Activated T-cell treated with anti-CD3 and anti-CD28 coated beads for 24 hours (primary cell): Measurements from ENCODE around the gene RUNX1.

Experiments used
- DNase-seq: peaks from one replicate; pipeline ENCODE4 v3.0.0-alpha.2; 2020; ENCODE audit warnings: low read depth

RUNX1 gene

GRCh38 chr21:34782506-34783360 is 266.4 kb downstream of the RUNX1 start:
- no peak for DNase-seq

- no peak for DNase-seq
Measured at GRCh38 chr21:34781526-34781925, 267.6 kb downstream of the RUNX1 start.

- DNase-seq: no peak
Measured at GRCh38 chr21:34779860-34780259, 269.2 kb downstream of the RUNX1 start.

GRCh38 chr21:34775793-34776192 is 273.3 kb downstream of the RUNX1 start:
- no peak for DNase-seq

- DNase-seq: no peak
Measured at GRCh38 chr21:34774750-34775149, 274.4 kb downstream of the RUNX1 start.

- DNase-seq: no peak
Measured at GRCh38 chr21:34771512-34772028, 277.5 kb downstream of the RUNX1 start.

- DNase-seq: no peak
Measured at GRCh38 chr21:34770576-34770975, 278.5 kb downstream of the RUNX1 start.

- DNase-seq: no peak
Measured at GRCh38 chr21:34768326-34768725, 280.8 kb downstream of the RUNX1 start.

- no peak for DNase-seq
Measured at GRCh38 chr21:34766862-34767261, 282.2 kb downstream of the RUNX1 start.

- DNase-seq: no peak
Measured at GRCh38 chr21:34765619-34766018, 283.5 kb downstream of the RUNX1 start.

GRCh38 chr21:34764715-34765284 is 284.3 kb downstream of the RUNX1 start:
- no peak for DNase-seq

GRCh38 chr21:34762786-34763185 is 286.3 kb downstream of the RUNX1 start:
- DNase-seq: no peak

- DNase-seq: no peak
Measured at GRCh38 chr21:34761758-34762330, 287.3 kb downstream of the RUNX1 start.

GRCh38 chr21:34754690-34755647 is 294.1 kb downstream of the RUNX1 start:
- no peak for DNase-seq

GRCh38 chr21:34748862-34749261 is 300.2 kb downstream of the RUNX1 start:
- no peak for DNase-seq

- DNase-seq: peak; percentile 53
Measured at GRCh38 chr21:34745557-34746255, 303.4 kb downstream of the RUNX1 start.

- DNase-seq: no peak
Measured at GRCh38 chr21:34744801-34745200, 304.3 kb downstream of the RUNX1 start.

- no peak for DNase-seq
Measured at GRCh38 chr21:34743831-34744230, 305.3 kb downstream of the RUNX1 start.

- no peak for DNase-seq
Measured at GRCh38 chr21:34743285-34743684, 305.8 kb downstream of the RUNX1 start.

- DNase-seq: no peak
Measured at GRCh38 chr21:34740198-34740597, 308.9 kb downstream of the RUNX1 start.
